K562 (cell line): ENCODE measurements around the gene TMEM86A. TPM values are rescaled to one million over a fixed set of nuclear protein-coding genes. Genes with fewer than 3 reads are reported as not detected.

Experiments used
- BHLHE40 ChIP-seq: IDR thresholded peaks from 2 replicates; pipeline ENCODE4 v1.6.1; 2011; ENCODE audit warnings: low read length, improper control_type of control experiment
- CHD7 ChIP-seq: fragments of 200-600 bp; sonication (generic); IDR thresholded peaks from one replicate; pipeline ENCODE4 v1.6.1; 2012; ENCODE audit warnings: mild to moderate bottlenecking, low read depth, low read length, inconsistent platforms
- KDM5B ChIP-seq: fragments of 200-600 bp; sonication (generic); IDR thresholded peaks from 2 replicates; pipeline ENCODE4 v1.6.1; 2012; ENCODE audit warnings: low read depth, mild to moderate bottlenecking, moderate library complexity, low read length, control low read depth, inconsistent platforms; ENCODE audit not compliant: insufficient replicate concordance
- polyA plus RNA-seq, 8 experiments: library from polyadenylated mRNA; depleted of rRNA in 4 of 8; stranded (reverse) in 5 of 8; unstranded in 3 of 8; fragments of >200 nt; fragmentation: Nextera tagmentation in 2 of 8; fragmentation: Illumina TruSeq in 1 of 8; extraction: Ambion mirVana in 2 of 8; extraction: Trizol in 1 of 8; gene quantifications; 2 replicates each; pipeline versions ENCODE4 v1.2.1 to v1.2.3, GENCODE V29; 2011 to 2014; ENCODE audit warnings: inconsistent platforms in 1 of 8, missing spikeins in 1 of 8
- total RNA-seq, 7 experiments: library from RNA; depleted of rRNA in 6 of 7; stranded (reverse); fragments of >200 nt in 6 of 7; fragmentation: Illumina TruSeq in 2 of 7; extraction: Trizol in 2 of 7; gene quantifications; 2 replicates each; pipeline versions ENCODE4 v1.2.1 to v1.2.3, GENCODE V29; 2011 to 2021; ENCODE audit warnings: low replicate concordance in 1 of 7
- TF ChIP-seq, protein P1 (sequence below), 2 experiments: fragments of 450-650 bp in 1 of 2; sonication (generic) in 1 of 2; formaldehyde crosslinking; conservative IDR thresholded peaks; 2 replicates each; pipeline versions ENCODE4 v1.4.0 to v1.8.1; 2020 to 2022; ENCODE audit warnings: mild to moderate bottlenecking in 1 of 2, missing genetic modification reagents in 1 of 2

TMEM86A gene
- total and polyA plus RNA-seq, 9 of the 15 experiments (the other 6 are each of a cell fraction or from before 2014, with no cell fraction given) = 0.22 to 1.3 (median 0.40) TPM; not detected in 2

DNA sequence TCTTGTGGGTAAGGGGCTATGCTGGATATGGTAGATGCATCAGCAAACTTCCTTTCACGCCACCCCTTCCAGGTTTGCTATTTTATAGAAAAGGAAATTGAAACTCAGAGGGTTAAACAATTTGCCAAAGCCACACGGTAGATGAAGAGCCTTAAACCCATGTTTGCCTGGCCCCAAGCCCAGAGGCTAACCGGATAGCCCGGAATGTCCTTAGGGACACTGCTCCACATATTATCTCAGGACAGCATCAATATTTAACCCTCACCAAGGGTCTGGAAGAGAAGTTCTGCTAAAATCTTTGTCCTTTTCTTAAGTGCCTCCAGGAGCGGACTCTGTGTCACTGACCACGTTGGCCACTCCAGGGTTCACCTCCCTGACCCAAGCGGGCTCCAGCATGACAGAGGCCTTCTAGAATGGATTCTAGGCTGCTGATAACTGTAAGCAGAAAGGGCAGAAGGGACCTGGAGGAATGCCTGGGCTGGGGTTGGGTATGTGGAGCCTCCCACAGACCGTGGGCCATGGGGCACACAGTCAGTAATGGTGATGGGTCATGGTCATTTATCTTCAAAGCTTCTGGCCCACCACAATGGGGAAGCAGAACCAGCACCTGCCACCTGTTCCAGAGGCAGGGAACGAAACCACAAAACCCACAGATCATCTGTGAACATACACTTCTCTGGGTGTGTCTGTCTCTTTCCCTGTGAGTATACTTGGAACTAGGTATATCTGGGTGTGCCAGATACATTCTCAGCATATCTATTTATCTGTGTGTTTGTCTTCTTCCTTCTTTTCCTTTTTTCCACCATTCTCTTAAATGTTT, 5.4 kb upstream of the TMEM86A start (continued):
- TF ChIP-seq CHD7 (no peak), KDM5B (no peak), BHLHE40 (peak; percentile 20; the same call in 1 of the 2 replicates)
- TF ChIP-seq, protein P1, sequence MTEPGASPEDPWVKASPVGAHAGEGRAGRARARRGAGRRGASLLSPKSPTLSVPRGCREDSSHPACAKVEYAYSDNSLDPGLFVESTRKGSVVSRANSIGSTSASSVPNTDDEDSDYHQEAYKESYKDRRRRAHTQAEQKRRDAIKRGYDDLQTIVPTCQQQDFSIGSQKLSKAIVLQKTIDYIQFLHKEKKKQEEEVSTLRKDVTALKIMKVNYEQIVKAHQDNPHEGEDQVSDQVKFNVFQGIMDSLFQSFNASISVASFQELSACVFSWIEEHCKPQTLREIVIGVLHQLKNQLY (CRISPR knock-in tag; conservative IDR thresholded peaks at IDR 0.05) = no peak
